NCI-H1417 treated with DMSO at 0.1 percent for 48 hours (cell line): ENCODE measurements around the gene SELENOO.

Experiments
- DNase-seq: peaks from one replicate; lab custom pipeline; 2025; lab: John Stamatoyannopoulos, UW

The SELENOO gene

DNA sequence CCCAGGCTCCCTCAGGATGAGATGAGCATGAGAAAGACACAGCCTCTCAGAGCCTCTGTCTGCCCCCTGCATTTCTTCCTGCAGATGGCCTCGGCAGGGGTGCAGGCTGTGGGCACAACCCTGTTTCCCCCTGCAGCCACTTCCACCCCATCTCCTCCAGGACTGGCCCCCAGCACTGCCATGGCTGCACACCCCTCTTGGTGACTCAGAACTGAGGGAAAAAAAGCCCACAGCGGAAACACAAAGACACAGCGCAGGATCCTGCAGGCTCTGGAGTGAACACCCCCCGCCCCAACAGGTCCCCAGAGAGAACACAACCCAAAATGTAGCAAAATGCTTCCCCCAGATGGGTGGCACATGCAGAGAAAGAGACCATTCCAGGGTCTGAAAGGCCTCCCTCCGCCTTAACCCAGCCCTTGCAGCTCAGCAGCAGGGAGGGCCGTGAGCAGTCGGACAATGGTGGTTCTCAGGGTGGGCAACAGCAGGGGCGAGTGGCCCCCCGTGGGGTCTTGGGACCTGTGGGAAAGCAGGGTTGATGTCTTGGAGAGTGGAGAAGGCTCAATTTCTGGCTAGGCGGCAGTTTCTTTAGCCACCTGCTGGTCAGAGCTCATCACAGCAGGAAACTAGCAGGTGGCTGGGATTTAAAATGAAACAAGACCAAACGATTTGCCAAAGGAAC is 36.1 kb downstream of the SELENOO start:
- no peak for DNase-seq

DNA sequence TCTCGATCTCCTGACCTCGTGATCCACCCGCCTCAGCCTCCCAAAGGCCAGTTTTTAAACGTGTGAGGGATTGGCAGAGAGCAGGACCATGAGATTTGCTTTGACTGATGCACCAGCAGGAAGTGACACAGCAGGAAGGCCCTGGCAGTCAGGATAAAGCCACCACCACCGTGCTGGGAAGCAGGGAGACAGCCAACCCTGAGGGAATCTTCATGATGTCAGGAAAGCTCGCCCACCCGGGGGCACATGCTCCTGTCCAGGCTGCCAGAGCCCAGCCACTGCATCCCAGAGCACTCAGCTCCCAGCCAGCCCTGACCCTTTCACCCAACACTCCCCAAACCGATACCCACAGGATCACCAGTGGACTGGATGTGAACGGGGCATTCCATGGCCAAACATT is 37.9 kb downstream of the SELENOO start:
- DNase-seq: no peak

DNA sequence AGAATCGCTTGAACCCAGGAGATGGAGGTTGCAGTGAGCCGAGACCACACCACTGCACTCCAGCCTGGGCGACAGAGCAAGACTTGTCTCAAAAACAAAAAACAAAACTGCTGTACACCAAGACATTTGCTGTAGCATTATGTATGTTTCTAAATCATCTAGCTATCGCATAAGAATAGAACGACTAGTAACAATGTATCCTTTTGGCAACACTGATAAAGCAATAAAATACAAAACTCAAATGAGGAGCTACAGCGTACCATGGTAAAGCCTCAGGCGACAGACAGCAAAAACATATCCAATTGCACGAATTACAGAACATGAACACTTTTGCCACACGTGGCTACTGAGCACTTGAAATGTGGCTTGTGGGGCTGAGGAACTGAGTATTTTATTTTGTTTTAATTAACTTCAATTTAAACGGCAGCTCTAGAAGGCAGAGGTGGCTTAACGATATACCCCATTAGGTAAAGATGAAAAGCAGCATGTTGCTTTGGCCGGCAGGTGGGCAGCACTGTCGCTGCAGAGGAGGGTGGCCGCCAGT is 41.7 kb downstream of the SELENOO start:
- no peak for DNase-seq

DNA sequence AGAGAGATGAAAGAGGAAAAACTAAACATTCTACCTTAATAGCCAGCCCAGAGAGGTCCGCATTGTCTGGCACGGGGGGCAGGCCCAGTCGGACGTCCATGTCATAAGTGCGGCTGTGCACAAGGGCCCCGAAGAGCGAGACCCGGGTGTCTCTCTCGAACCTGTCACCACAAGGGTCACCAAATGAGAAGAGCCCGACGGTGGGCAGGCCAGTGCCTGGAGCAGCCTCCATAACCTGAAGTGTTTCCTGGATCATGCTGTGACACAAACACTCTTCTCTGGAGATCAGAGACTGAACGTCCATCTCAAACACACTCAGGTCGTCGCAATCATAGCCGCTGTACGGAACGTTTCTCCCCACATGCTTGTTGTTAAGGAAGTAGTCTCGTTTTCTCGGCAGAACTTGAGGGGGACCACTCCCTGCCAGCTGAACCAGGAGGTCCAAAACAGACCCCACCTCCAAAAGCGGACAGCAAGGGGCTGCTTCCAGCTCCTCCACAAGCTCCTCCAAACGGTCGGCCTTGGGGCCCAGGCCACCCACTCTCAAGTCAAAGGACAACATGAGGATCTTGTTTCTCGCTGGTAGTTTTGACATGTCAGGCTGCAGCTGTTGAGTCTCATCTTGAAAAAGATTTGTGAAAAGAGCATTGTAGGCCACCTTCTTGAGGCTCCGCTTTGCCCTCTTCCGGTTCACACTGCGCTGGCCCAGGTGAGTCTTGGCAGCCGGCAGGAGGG is 43.0 kb downstream of the SELENOO start:
- no peak for DNase-seq

DNA sequence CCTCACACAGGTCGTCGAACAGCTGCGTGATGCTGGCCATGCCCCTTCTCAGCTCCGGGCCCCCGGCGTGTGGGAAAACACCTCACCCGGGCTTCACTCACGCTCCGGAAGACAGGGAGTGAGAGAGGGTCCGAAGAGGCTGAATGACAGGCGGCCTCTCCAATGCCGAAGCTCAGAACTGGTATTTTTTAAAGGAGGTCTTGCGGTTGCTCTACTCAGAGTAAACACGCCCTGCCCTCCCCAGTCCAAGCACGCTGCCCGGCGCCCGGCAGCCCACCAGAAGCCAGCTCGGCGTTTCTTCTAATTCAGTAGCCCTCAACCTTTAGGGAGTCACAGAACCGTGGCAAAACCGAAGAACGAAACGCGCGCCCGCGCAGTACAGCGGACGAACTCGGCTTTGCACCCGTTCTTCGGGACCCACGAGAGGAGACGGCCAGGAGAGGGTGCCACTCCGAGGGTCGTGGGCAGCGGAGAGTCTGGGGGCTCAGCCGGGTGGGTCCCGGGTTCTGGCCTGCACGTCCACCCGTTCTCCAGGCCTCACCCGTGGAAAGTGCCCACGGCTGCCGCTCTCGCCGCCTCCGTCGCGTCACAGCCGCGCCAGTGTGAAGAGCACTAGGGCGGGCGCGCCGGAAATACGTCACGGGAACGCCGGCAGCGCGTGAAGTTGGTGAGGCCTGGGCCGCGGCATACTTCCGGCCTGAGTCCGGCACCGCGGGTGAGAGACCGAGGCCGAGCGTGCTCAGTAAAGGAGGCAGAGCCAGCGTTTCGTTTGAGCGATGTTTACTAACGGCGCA is 43.8 kb downstream of the SELENOO start, which contains the start of gene TUBGCP6:
TUBGCP6 (minus strand) TSS at position 604 of the 794 bp plus-strand sequence; CDS start at position 40, 564 bp downstream.
- DNase-seq: no peak

DNA sequence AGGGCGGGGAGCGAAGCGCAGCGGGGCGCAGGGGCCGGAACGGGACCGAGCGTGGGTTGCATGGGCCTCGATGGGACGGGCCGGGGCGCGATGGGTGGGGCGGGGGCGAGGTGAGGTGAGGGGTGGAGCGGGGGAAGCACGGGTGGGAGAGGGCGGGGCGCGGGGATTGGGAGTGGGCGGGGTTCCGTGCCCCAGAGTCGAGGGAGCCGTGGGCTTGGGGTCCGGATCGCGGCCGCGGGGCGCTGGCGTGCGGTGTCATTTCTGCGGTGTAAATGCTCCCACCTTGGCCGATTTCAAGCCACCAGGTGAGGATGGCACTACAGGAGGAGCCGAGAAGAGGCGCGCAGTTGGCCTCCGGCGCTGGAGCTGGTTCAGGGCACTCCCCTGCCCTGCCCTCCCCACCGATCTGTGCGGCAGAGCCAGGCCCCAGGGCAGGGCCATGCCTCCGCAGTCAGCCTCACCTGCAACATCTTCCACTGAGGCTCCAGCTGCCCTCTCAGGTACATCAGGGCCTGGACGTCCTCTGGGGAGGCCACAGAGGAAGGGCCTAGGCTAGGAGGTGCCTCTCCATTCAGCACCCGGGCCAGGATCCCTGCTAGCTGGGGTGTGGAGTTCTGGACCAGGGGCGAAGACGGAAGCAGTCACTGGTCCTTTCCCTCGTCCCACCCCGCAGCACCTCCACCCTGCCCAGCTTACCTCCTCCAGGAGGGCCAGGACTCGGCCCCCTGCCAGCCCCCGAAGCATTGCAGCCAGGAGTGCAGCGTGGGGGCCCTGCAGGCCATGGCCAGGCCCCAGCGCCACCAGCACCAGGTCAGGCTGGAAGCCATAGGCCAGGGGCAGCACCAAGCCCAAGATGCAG is 44.6 kb downstream of the SELENOO start:
- DNase-seq: no peak

DNA sequence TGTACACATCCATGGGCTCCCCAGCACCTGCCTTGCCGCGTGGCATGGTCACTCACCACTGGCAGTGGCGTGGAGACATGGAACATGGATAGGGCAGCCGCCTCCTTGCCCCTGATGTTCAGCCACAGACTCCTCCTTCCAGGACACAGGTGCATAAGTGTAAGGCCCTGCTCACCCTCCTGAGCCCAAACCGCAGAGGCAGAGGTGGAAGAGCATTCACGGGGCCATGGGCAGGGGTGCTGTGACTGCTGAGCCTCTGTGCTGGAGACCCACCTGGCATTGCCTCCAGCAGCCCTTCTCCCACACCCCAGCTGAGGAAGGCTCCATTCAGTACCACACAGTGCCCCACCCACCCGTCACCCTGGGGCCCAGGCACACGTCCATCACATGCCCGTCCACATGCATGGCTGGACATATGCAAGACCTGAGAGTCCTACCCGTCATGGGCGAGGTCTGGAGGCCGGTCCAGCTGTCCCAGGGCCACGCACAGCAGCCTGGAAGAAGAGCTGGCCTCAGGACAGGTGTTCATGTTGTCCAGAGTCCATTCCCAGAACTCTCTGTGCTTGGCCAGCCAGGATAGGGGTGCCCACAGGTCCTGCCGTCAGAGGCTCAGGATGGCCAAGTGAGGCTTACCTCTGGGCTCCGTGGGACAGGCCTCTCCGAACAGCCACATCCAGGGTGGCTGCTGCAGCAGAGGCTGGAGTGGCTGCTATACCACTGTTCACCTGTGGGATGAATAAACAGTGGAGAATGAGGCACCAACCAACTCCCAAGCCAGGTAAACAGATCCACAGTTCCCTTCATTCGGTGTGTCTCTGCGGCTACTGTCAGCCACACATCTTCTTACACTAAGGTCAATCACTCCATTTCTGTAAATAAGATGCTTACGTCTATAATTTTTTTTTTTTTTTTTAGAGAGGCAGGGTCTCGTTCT is 45.7 kb downstream of the SELENOO start:
- no peak for DNase-seq

DNA sequence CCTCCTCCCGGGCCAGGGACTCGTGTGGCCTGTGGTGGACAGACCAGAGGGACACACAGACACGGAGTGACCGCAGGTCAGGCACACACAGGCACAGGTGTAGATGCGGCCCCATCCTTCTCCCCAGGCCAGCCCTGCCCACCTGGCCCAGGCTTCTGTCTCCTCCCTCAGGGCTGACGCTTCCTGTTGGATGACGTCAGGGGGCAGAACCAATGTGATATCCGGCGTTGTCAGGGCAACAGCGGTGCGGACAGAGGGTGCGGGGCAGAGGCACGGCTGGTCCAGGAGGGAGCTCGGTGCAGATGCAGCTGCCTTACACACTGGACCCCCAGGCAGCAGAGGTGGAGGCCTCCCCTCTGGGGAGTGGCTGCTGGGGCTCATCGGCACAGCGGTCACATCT is 46.9 kb downstream of the SELENOO start:
- DNase-seq: no peak

DNA sequence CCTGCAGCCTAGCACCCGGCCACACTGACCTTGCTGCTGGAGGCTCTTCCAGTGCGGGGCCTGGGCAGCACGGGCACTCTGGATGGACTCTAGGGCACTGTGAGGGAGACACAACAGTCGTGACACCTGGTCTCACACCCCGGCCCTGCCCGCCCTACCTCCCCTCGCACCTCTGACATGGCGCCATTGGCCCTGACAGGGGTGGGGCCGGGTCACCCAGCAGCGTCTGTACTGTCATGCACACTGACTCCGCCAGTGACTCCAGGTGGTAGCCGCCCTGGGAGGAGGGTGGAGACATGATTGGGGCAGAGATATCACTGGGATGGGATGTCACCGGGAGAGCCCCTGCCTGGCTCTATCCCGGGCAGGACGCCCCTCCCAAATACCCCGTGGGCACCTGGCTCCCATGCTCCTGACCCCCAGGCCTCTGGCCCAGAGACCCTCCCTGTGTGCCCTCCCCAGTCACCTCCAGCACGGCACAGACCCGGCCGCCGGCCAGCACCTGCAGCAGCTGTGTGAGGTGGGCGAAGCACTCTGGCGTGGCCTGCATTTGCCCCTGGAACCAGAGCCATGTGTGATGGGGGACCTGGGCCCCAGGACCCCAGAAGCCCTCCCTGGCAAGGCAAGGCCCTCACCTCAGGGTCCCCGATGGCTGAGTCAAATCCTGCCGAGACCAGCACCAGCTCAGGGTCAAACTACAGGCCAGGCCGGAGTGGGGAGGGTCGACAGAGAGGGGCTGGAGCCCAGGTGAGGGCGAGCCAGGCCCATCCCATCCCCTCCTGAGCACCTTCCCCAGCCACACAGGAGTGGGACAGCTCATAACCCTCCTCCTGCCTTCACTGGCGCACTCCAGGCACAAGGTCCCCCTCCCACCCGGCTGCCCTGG is 47.6 kb downstream of the SELENOO start:
- no peak for DNase-seq

DNA sequence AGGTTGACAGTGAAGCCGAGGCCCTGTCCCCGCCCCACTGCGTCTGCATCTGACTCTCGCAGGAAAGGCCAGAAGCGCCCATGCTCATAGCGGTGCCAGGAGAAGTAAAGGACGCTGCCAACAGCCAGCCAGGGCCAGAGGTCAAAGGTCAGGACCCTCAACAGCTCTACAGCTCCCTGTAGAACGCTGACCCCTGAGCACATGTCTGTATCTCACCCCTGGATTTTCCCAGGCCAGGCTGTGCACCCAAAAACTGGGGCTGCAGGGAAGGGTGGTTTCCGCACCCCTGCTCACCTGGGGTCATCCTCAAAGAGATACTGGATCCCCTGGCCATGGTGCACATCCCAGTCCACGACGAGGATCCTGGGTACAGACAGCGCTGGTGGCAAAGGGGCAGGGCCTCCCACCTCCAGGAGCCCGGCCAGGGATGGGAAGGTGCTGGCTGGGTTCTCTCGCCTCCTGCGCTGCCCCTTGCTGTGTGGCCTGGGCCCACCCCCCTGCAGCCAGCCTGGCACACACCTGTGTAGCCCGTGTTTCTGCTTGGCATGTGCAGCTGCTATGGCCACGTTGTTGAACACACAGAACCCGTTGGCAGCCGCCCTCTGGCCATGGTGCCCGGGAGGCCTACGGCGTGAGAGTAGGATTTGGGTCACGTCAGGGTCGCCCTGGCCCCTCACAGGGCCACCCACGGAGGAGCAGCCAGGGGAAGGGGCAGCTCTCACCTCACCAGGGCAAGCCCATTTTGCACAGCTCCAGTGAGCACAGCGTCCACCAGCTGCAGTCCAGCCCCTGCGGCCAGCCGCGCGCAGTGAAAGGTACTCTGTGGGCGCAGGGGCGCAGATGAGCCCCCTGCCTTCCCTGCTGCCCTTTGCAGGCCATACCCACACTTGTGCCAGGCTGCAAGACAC is 48.8 kb downstream of the SELENOO start:
- no peak for DNase-seq

DNA sequence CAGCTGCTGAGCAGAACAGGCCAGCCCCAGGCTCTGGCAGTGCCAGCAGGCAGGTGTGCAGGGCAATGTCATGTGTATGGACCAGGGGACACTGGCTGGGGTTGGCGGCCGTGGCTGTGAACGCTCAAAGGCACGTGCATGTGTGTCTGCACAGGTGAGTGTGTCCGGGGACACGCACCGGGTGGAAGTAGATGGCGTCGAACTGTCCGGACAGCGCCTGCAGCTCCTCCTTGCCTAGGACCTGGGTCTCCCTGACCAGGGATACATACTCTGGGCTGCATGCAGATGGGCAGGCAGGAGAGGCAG is 49.4 kb downstream of the SELENOO start:
- DNase-seq: no peak

DNA sequence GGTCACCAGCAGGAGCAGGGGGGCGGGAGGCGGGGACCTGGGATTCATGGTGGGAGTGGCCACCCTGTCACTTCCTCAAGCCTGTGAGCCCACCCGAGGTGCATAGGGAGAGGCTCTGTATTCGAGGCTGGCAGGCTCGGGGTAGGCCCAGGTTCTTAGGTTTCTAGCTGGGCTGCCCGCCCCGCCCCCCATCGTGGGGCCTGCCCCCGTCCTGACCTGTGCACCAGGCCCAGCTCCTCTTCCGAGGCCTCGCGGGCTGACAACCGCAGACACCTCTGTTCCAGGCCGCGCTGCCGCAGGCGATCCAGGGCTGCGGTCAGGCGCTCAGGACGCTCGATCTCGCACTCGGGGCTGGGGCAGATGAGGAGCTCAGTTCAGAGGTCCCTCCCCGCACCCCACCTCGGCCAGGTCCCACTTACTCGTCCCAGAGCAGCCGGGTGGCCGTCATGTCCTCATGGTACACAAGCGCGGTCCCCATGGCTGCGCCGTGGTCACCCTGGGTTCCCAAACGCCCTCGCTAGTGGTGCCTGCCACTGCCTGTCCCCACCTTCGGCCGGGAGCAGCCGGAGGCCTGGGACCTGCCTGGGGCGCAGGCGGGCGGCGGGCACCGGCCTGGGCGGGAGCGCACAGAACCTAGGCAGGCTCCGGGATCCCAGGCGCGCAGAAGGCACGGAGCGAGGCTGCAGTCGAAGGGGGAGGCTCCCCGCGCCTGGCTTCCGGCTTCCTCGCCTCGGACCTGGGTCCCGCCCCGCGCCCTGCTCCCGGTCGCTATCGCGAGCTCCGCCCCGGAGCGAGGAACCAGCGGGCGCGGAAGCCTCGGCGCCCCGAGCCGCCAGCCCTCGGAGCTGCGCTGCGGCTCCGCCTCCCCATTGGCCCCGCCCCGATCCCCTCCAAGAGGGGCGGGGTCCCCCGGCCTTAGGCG is 50.0 kb downstream of the SELENOO start, which contains the start of gene HDAC10:
HDAC10 (minus strand) TSS at position 711 of the 922 bp plus-strand sequence; CDS start at position 478, 233 bp downstream.
- no peak for DNase-seq

DNA sequence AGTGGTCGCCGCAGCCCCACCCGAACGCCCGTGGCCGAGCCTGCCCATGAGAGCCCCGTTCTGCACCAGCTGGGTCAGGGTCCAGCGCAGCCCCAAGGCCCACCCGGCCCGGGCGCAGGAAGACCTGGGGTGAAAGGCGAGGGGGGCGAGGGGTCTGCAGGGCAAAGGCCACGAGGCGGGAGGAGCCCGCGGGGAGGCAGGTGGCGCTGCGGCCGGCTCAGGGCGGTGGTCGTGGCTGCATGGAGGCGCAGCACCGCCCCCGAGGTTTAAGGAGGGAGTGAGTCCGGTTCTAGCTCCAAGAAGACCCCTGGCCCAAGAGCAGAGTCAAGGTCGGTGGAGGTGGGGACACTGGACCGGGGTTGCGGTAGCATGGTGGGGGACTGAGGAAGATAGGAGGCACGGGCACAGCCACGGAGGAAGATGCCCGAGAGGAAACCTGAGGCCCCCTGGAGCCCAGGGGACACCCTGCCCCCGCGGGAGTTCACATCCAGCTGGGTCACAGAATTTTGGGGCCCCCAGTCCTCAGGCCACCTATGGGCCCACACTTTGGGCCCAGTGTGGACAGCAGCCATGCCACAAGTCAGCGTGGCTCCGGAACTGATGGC is 50.8 kb downstream of the SELENOO start:
- DNase-seq: no peak

DNA sequence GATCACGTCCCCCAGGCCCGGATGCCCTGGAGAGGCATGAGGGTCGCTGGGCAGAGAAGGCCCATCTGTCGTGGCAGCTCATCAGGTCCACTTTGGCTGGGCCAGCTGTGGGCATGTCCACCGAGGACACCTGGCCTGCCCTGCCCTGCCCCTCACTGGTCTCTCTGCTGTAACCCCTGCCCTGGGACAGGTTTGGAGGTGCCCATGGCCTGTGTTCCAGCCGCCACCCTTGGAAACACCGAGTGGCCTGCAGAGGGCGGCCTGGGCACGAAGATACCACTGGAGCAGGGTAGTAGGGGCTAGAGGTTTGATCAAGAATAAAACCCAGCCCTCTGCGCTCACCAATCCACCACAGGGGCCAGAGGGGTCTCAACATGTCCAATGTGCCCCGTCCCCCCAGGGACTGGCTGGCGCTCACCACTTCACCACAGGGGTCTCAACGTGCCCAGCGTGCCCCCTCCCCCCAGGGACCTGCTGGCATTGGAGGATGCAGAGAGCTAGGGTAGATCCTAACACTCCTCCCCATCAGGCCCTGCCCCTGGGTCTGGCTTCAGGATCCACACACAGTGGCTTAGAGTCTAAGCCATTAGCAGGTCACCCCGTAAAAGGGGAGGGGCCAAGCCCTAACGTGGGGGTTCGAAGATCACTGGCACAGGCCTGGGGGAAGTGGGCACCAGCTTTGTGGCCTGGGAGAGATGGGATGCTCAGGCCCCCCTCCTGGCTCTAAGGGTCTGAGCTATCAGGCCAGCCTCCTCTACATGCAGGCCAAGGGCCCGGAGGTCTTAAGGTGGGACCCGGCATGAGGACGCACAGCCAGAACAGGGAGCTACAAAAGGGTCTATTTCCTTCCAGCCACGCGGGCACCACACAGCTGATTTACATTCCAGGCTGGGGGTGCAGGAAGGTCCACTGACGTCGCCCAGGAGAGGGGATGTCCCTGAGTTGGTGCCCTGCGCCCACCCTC is 51.6 kb downstream of the SELENOO start:
- no peak for DNase-seq

DNA sequence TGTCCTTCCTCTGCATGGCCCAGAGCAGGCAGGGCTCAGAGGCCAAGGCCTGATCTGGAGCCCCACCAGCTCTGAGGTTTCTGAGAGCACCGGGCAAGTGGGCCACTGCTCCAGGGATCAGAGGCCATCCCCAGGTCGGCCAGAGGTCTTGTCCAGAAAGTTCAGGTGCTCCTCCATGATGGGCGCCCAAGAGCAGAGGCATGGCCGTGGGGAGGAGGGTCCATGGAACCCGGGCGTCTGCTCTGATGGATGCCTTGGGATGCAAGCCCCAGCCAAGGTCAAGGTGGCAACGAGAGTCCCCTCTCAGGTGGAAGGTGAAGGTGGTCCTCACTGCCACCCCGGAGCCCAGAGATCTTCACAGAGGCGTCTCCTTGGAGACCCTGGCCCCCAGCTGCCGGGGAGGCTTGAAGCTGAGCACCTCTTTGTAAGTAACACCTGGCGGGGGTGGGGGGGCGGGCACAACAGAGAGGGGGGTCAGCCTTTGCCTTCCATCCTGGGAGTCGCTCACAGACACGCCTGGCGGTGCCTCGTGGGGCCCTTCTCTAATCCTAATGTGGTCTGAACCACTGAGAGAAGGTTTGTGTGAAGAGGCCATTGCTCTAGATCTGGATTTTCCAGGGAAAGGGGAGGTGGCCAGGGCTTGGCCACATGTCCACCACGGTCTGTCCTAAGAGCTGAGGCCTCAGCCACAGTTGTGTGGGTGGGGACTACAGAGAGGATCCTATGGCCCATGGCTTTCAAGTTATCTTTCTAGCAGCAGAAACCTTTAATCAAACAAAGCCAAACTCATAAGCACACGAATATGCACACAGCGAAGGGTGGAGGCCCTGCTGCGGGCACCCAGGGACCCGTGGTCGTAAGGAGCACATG is 52.5 kb downstream of the SELENOO start:
- no peak for DNase-seq
